MM.1S (cell line): ENCODE results near the gene FARP1.

Experiments
- DNase-seq: peaks from one replicate; pipeline ENCODE4 v3.0.0-alpha.2; 2015
- H2AFZ ChIP-seq: fragments of 300-600 bp; sonication (generic); 2 replicates; pipeline ENCODE4 v1.6.0; 2016; ENCODE audit warnings: antibody characterized with exemption, low read length
- H3F3A ChIP-seq: fragments of 300-600 bp; sonication (generic); 2 replicates; pipeline ENCODE4 v1.6.1; 2016; ENCODE audit warnings: mild to moderate bottlenecking, antibody characterized with exemption, low read length, moderate library complexity, mixed read lengths; ENCODE audit not compliant: insufficient read depth
- H3K27ac ChIP-seq: fragments of 300-600 bp; sonication (generic); 2 replicates; pipeline ENCODE4 v1.5.1; 2016; ENCODE audit warnings: mild to moderate bottlenecking, low read length
- H3K27me3 ChIP-seq: fragments of 300-600 bp; sonication (generic); replicated peaks from 2 replicates; pipeline ENCODE4 v1.6.0; 2016; ENCODE audit warnings: low read length; ENCODE audit not compliant: insufficient read depth
- H3K36me3 ChIP-seq: fragments of 300-600 bp; sonication (generic); replicated peaks from 2 replicates; pipeline ENCODE4 v1.6.1; 2016; ENCODE audit warnings: mild to moderate bottlenecking, low read length, mixed read lengths; ENCODE audit not compliant: insufficient read depth
- H3K4me1 ChIP-seq: fragments of 300-600 bp; sonication (generic); 2 replicates; pipeline ENCODE4 v1.6.1; 2016; ENCODE audit warnings: low read length, mixed read lengths
- H3K4me2 ChIP-seq: fragments of 300-600 bp; sonication (generic); 2 replicates; pipeline ENCODE4 v1.6.0; 2016; ENCODE audit warnings: low read depth, low read length
- H3K4me3 ChIP-seq: fragments of 300-600 bp; sonication (generic); 2 replicates; pipeline ENCODE4 v1.5.1; 2016; ENCODE audit warnings: low read length, mixed read lengths
- H3K79me2 ChIP-seq: fragments of 300-600 bp; sonication (generic); 2 replicates; pipeline ENCODE4 v1.6.1; 2016; ENCODE audit warnings: mixed run types, low read length, mixed read lengths
- H3K9ac ChIP-seq: fragments of 300-600 bp; sonication (generic); 2 replicates; pipeline ENCODE4 v1.6.1; 2016; ENCODE audit warnings: low read length, mixed read lengths
- H3K9me2 ChIP-seq: fragments of 300-600 bp; sonication (generic); replicated peaks from 2 replicates; pipeline ENCODE4 v1.6.1; 2016; ENCODE audit warnings: mild to moderate bottlenecking, low read length, mixed read lengths; ENCODE audit not compliant: insufficient read depth
- H3K9me3 ChIP-seq: fragments of 300-600 bp; sonication (generic); replicated peaks from 2 replicates; pipeline ENCODE4 v1.6.1; 2016; ENCODE audit warnings: mild to moderate bottlenecking, low read length, mixed read lengths; ENCODE audit not compliant: insufficient read depth
- H4K20me1 ChIP-seq: fragments of 300-600 bp; sonication (generic); 2 replicates; pipeline ENCODE4 v1.6.1; 2016; ENCODE audit warnings: mild to moderate bottlenecking, low read length, moderate library complexity, mixed read lengths; ENCODE audit not compliant: insufficient read depth
- CTCF ChIP-seq: fragments of 300-600 bp; sonication (generic); IDR thresholded peaks from 2 replicates; pipeline ENCODE4 v1.5.1; 2016; ENCODE audit warnings: antibody characterized with exemption, low read length, mixed read lengths
- EZH2 ChIP-seq: fragments of 300-600 bp; sonication (generic); optimal IDR thresholded peaks from 2 replicates; pipeline ENCODE3; 2017; ENCODE audit warnings: low read depth, mild to moderate bottlenecking, antibody characterized with exemption, low read length, mixed read lengths
- EZH2phosphoT487 ChIP-seq: fragments of 300-600 bp; sonication (generic); IDR thresholded peaks from 2 replicates; pipeline ENCODE4 v1.6.1; 2018; ENCODE audit warnings: antibody characterized with exemption, low read length

The FARP1 gene

GRCh38 chr13:98187965-98188261 lies 45.0 kb downstream of the FARP1 start:
- H3K9me3 ChIP-seq = no peaks in the 10 kb centered on the region
- H2AFZ ChIP-seq = no peak overlapping the region
- no peaks in the 10 kb centered on the region for H3K4me1 ChIP-seq
- no peak overlapping the region for H3K4me2 ChIP-seq
- H3K36me3 ChIP-seq = no peaks in the 10 kb centered on the region
- TF ChIP-seq EZH2phosphoT487 = no peak
- TF ChIP-seq CTCF = no peak
- TF ChIP-seq EZH2 = no peak
- H3K27ac ChIP-seq = no peak overlapping the region
- H3K27me3 ChIP-seq = no peaks in the 10 kb centered on the region
- H4K20me1 ChIP-seq = no peaks in the 10 kb centered on the region
- no peak overlapping the region for H3K4me3 ChIP-seq
- H3K9ac ChIP-seq = no peak overlapping the region
- H3F3A ChIP-seq = no peaks in the 10 kb centered on the region
- H3K9me2 ChIP-seq = no peaks in the 10 kb centered on the region
- H3K79me2 ChIP-seq = no peaks in the 10 kb centered on the region
- DNase-seq = no peak

- no peak overlapping the region for H3K4me3 ChIP-seq
- TF ChIP-seq CTCF (no peak), EZH2phosphoT487 (no peak), EZH2 (no peak)
- H2AFZ ChIP-seq = no peak overlapping the region
- no peak overlapping the region for H3K27ac ChIP-seq
- no peak overlapping the region for H3K9ac ChIP-seq
- no peaks in the 10 kb centered on the region for H3K4me1 ChIP-seq
- H3K36me3 ChIP-seq = no peaks in the 10 kb centered on the region
- H3F3A ChIP-seq = no peaks in the 10 kb centered on the region
- H4K20me1 ChIP-seq = no peaks in the 10 kb centered on the region
- H3K9me3 ChIP-seq = no peaks in the 10 kb centered on the region
- H3K4me2 ChIP-seq = no peak overlapping the region
- no peak for DNase-seq
- H3K9me2 ChIP-seq = no peaks in the 10 kb centered on the region
- no peaks in the 10 kb centered on the region for H3K79me2 ChIP-seq
- no peaks in the 10 kb centered on the region for H3K27me3 ChIP-seq
Measured at GRCh38 chr13:98188544-98189166, 45.8 kb downstream of the FARP1 start.

- H3K4me1 ChIP-seq = no peaks in the 10 kb centered on the region
- H3K36me3 ChIP-seq = no peaks in the 10 kb centered on the region
- H3F3A ChIP-seq = no peaks in the 10 kb centered on the region
- H3K4me3 ChIP-seq = no peak overlapping the region
- no peak overlapping the region for H2AFZ ChIP-seq
- H3K4me2 ChIP-seq = no peak overlapping the region
- no peaks in the 10 kb centered on the region for H3K9me2 ChIP-seq
- no peak overlapping the region for H3K27ac ChIP-seq
- no peak for DNase-seq
- no peaks in the 10 kb centered on the region for H4K20me1 ChIP-seq
- TF ChIP-seq CTCF (no peak), EZH2phosphoT487 (no peak), EZH2 (no peak)
- H3K9me3 ChIP-seq = no peaks in the 10 kb centered on the region
- H3K79me2 ChIP-seq = no peaks in the 10 kb centered on the region
- H3K9ac ChIP-seq = no peak overlapping the region
- H3K27me3 ChIP-seq = no peaks in the 10 kb centered on the region
Measured at GRCh38 chr13:98189841-98190505, 47.1 kb downstream of the FARP1 start.
